IPS DF 6.9 (cell line): Measurements from ENCODE around the gene CYRIA.
A peak's percentile ranks its signal among the peaks of the same experiment; 100 is the strongest.

Source experiments
- DNase-seq: peaks from one replicate; pipeline ENCODE4 v3.0.0-alpha.2; 2013; ENCODE audit warnings: low read depth, low spot score
- H3K27ac ChIP-seq: one replicate; pipeline ENCODE4 v1.5.1; 2013; ENCODE audit warnings: low read length, control low read depth
- H3K27me3 ChIP-seq: 2 replicates; pipeline ENCODE4 v1.6.1; 2013; ENCODE audit warnings: mild to moderate bottlenecking, low read length; ENCODE audit not compliant: control insufficient read depth, insufficient read depth
- H3K36me3 ChIP-seq: 2 replicates; pipeline ENCODE4 v1.6.1; 2013; ENCODE audit warnings: low read length; ENCODE audit not compliant: control insufficient read depth, insufficient read depth
- H3K4me1 ChIP-seq: 2 replicates; pipeline ENCODE4 v1.6.1; 2013; ENCODE audit warnings: low read length; ENCODE audit not compliant: control insufficient read depth, insufficient read depth
- H3K4me3 ChIP-seq: 2 replicates; pipeline ENCODE4 v1.5.1; 2013; ENCODE audit warnings: mild to moderate bottlenecking, low read length
- H3K9me3 ChIP-seq: 2 replicates; pipeline ENCODE4 v1.6.1; 2013; ENCODE audit warnings: low read length, inconsistent platforms; ENCODE audit not compliant: control insufficient read depth, insufficient read depth
- WGBS: extraction: QIAGEN DNeasy Blood & Tissue Kit; methylation state at CpG from one replicate; pipeline ENCODE4 v1.1.7; 2013; ENCODE audit warnings: mixed read lengths, missing lambda C conversion rate; ENCODE audit not compliant: insufficient read length, insufficient coverage; 5-methylcytosine and 5-hydroxymethylcytosine counted together

Gene CYRIA

GRCh38 chr2:16671760-16672159 lies 6.1 kb upstream of the CYRIA start:
- no peak overlapping the region for H3K4me3 ChIP-seq
- no CpG with 5 or more reads among the region's 1 CpG for WGBS
- H3K36me3 ChIP-seq, result no peaks in the 10 kb centered on the region
- H3K4me1 ChIP-seq, result no peaks in the 10 kb centered on the region
- H3K27ac ChIP-seq, result no peak overlapping the region
- DNase-seq, result no peak
- no peaks in the 10 kb centered on the region for H3K27me3 ChIP-seq
- no peaks in the 10 kb centered on the region for H3K9me3 ChIP-seq

- no peak for DNase-seq
- no peak overlapping the region for H3K4me3 ChIP-seq
- no peaks in the 10 kb centered on the region; the same call in 1 of the 2 replicates for H3K27me3 ChIP-seq
- H3K4me1 ChIP-seq, result peaks cover 2% of the 10 kb centered on the region
- no peaks in the 10 kb centered on the region for H3K9me3 ChIP-seq
- H3K27ac ChIP-seq, result no peak overlapping the region
- WGBS, result no CpG with 5 or more reads among the region's 3 CpGs
- no peaks in the 10 kb centered on the region for H3K36me3 ChIP-seq
Observed at GRCh38 chr2:16669388-16669787, 3.8 kb upstream of the CYRIA start.

DNA sequence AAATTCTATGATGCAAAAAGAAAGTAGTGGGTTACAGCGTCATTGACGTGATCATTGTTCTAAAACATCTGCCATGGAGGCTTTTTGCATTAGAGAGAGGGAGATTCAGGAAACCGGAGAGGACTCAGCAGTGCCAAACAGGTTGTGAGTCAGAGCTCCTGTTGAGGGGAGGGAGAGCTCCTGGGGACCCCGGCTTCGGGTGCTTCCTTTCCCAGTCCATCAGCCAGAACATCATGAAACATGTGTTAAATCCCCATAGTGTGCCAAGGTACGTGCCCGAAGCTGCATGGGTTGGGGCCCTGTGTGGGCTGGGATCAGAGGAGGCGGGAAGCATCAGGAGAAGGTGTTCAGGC lies 791 bp upstream of the CYRIA start:
- H3K9me3 ChIP-seq, result no peaks in the 10 kb centered on the region
- no peak for DNase-seq
- no peaks in the 10 kb centered on the region; the same call in 1 of the 2 replicates for H3K27me3 ChIP-seq
- H3K36me3 ChIP-seq, result no peaks in the 10 kb centered on the region
- peaks cover 2% of the 10 kb centered on the region for H3K4me1 ChIP-seq
- no peak overlapping the region for H3K27ac ChIP-seq
- H3K4me3 ChIP-seq, result no peak overlapping the region
- WGBS, result no CpG with 5 or more reads among the region's 8 CpGs

GRCh38 chr2:16664809-16665747 lies 556 bp downstream of the CYRIA start:
- Histone ChIP-seq H3K36me3 (no peaks in the 10 kb centered on the region), H3K4me3 (peak overlapping the region; percentile 40; the same call in 1 of the 2 replicates), H3K4me1 (peaks cover 2% of the 10 kb centered on the region), H3K9me3 (no peaks in the 10 kb centered on the region), H3K27me3 (no peaks in the 10 kb centered on the region; the same call in 1 of the 2 replicates), H3K27ac (no peak overlapping the region)
- WGBS, result no CpG with 5 or more reads among the region's 34 CpGs
- no peak for DNase-seq

DNA sequence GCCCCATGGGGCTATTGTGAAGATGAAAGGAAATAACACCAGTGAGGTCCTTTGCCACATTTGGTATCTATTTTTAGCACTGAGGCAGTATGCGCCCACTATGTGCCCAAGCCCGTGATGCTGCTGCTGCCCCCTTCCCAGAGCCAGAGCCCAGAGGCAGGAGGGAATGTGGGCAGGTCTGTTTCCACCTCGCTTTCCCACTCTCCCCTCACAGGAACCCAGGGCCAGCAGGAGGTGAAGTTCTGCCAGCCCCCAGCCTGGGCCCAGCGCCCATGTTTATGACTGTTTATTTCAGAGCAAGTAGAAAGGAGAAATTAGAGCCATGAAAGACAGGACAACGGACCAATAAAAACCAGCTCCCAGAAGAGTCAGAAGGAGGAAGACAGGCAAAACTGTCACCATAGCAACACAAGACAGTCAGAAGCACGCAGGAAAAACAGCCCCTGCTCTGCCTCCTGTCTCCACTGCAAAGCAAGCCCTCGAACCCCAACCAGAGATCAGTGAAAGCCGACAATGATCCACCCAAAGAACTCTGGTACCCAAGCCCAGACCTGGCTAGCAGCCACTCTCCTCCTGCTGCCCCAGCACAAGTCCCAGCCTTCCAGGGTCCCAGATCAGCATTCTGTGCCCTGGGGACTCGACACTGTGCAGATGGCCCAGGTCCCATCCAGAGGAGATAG lies 1.4 kb downstream of the CYRIA start:
- WGBS, result no CpG with 5 or more reads among the region's 9 CpGs
- H3K4me3 ChIP-seq, result no peak overlapping the region

DNA sequence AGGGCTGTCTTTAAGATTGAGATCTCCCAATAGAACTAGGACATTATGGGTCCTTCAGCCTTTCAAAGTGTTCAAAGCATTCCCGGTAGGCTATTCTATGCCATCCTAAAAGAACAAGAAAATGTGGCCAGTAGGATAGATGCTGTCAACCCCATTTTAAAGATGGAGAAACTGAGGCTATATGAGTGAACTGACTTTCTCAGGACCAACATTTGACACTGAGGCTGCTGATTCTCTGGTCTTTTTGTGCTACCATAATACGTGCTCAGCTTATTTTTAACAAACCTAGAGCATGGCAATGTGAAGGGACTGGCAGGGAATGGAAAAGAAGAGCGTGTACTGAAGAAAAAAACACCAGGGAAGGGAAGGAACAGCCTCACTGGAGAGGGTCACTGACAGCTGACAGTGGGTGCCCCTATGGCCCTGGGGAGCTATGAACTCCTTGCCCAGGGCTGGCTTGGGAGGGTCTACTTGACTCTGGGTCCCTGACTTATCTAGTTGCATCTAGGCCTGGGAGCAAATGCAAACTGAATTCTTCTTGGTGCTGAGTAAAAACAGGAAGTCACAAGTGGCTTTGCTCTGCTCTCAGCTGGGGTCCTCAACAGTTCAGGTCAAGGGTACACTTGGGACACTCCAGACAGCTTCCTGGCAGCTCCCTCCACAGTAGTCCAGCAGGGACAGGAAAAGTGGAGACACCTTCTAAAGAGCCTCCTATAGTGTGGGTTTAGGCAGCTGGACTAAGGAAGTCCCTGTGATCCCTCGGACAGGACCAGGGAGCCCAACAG lies 2.3 kb downstream of the CYRIA start:
- WGBS, result no CpG with 5 or more reads among the region's 4 CpGs
- Histone ChIP-seq H3K27ac (no peak overlapping the region), H3K9me3 (no peaks in the 10 kb centered on the region), H3K4me3 (no peak overlapping the region), H3K36me3 (no peaks in the 10 kb centered on the region), H3K27me3 (no peaks in the 10 kb centered on the region; the same call in 1 of the 2 replicates), H3K4me1 (peaks cover 2% of the 10 kb centered on the region)
- DNase-seq, result no peak

More for the DNA sequence above, 1.4 kb downstream of the CYRIA start:
- Histone ChIP-seq H3K9me3 (no peaks in the 10 kb centered on the region), H3K27me3 (no peaks in the 10 kb centered on the region; the same call in 1 of the 2 replicates), H3K27ac (no peak overlapping the region), H3K4me1 (peaks cover 2% of the 10 kb centered on the region), H3K36me3 (no peaks in the 10 kb centered on the region)
- DNase-seq, result no peak

DNA sequence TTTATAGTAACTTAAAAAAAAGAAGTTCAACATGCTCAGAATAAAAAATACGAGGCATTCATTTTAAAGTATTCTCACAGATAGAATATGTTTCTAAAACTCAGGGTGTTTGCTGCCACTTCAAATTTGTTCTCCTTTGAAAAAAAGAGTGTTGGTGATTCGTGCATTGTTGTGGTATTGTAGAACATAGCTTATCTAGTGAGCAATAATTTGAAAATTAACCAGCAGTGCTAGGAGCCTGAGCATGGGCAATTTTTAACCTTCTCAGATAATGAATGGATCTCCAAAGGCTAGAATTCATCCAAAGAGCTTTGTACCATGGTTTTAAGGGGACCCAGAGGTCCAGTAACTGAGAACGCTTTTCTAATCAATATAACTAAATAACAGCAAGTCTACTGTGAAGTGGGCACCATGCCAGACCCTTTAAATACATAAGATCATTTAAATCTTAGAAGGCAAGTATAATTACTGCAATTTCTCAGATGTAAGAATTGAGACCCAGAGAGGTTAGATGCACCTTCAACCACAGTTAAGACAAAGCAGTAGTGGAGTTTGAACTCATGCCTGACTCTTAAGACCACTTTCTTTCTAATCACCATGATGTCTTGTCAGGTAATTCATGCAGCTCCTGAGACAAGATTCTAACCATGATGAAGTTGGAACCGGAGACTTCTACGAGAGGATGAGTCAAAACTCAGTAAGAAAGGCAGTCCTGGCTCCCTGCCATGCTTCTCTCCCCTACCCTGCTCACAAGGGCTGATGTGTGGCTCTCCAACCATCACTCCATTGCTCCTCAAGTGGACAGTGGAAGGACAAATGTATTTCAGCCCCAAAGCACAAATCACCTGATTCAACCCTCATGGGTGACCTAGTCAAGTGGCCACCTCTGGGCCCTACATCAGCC lies 3.4 kb downstream of the CYRIA start:
- no peak for DNase-seq
- WGBS, result no CpG with 5 or more reads among the region's 5 CpGs
- no peak overlapping the region for H3K27ac ChIP-seq
- peaks cover 2% of the 10 kb centered on the region for H3K4me1 ChIP-seq
- H3K9me3 ChIP-seq, result no peaks in the 10 kb centered on the region
- H3K4me3 ChIP-seq, result no peak overlapping the region
- no peaks in the 10 kb centered on the region for H3K36me3 ChIP-seq
- no peaks in the 10 kb centered on the region; the same call in 1 of the 2 replicates for H3K27me3 ChIP-seq

GRCh38 chr2:16661526-16661925 lies 4.1 kb downstream of the CYRIA start:
- Histone ChIP-seq H3K27me3 (no peaks in the 10 kb centered on the region; the same call in 1 of the 2 replicates), H3K9me3 (no peaks in the 10 kb centered on the region), H3K4me1 (peaks cover 1% of the 10 kb centered on the region), H3K36me3 (no peaks in the 10 kb centered on the region), H3K27ac (no peak overlapping the region), H3K4me3 (no peak overlapping the region)
- DNase-seq, result no peak
- no CpG with 5 or more reads among the region's 4 CpGs for whole genome bisulfite sequencing

- Histone ChIP-seq H3K27ac (no peak overlapping the region), H3K4me1 (no peaks in the 10 kb centered on the region), H3K9me3 (no peaks in the 10 kb centered on the region), H3K27me3 (no peaks in the 10 kb centered on the region; the same call in 1 of the 2 replicates), H3K36me3 (no peaks in the 10 kb centered on the region), H3K4me3 (no peak overlapping the region)
- no peak for DNase-seq
- WGBS, result no CpG with 5 or more reads among the region's 4 CpGs
Observed at GRCh38 chr2:16660556-16660955, 5.1 kb downstream of the CYRIA start.
